Neuronal stem cell (in vitro differentiated cells): Measurements from ENCODE around the gene BRD8. TPM values are rescaled to one million over a fixed set of nuclear protein-coding genes. Genes with fewer than 3 reads are reported as not detected.

Source experiments
- DNase-seq: peaks from one replicate; pipeline ENCODE4 v3.0.0-alpha.2; 2013; ENCODE audit warnings: low spot score
- H2AFZ ChIP-seq: one replicate; pipeline ENCODE4 v1.6.1; 2013; ENCODE audit warnings: mild to moderate bottlenecking, low read length, inconsistent platforms
- H2AK5ac ChIP-seq: 2 replicates; pipeline ENCODE4 v1.6.1; 2013; ENCODE audit warnings: low read depth, mild to moderate bottlenecking, inconsistent platforms, low read length, moderate library complexity, mixed read lengths
- H2BK120ac ChIP-seq: 2 replicates; pipeline ENCODE4 v1.6.1; 2013; ENCODE audit warnings: low read depth, mild to moderate bottlenecking, inconsistent platforms, low read length, moderate library complexity, mixed read lengths
- H2BK12ac ChIP-seq: one replicate; pipeline ENCODE4 v1.6.1; 2013; ENCODE audit warnings: low read length, inconsistent platforms
- H2BK15ac ChIP-seq: 2 replicates; pipeline ENCODE4 v1.6.1; 2013; ENCODE audit warnings: mild to moderate bottlenecking, low read length, inconsistent platforms, mixed read lengths
- H2BK5ac ChIP-seq: one replicate; pipeline ENCODE4 v1.6.1; 2013; ENCODE audit warnings: inconsistent platforms, mild to moderate bottlenecking, low read length, moderate library complexity
- H3K14ac ChIP-seq: one replicate; pipeline ENCODE4 v1.6.1; 2013; ENCODE audit warnings: low read length, inconsistent platforms
- H3K18ac ChIP-seq: 2 replicates; pipeline ENCODE4 v1.6.1; 2013; ENCODE audit warnings: low read length, inconsistent platforms
- H3K23ac ChIP-seq: 2 replicates; pipeline ENCODE4 v1.6.1; 2013; ENCODE audit warnings: low read depth, mild to moderate bottlenecking, mixed read lengths, low read length, inconsistent platforms; ENCODE audit not compliant: poor library complexity
- H3K27ac ChIP-seq: replicated peaks from 3 replicates; pipeline ENCODE4 v1.5.1; 2013; ENCODE audit warnings: low read length, inconsistent platforms
- H3K27me3 ChIP-seq, 3 experiments: 2 replicates each; pipeline ENCODE4 v1.6.1; 2013; ENCODE audit warnings: low read length in 3 of 3, mild to moderate bottlenecking in 2 of 3, inconsistent platforms in 1 of 3, low read depth in 1 of 3, mixed read lengths in 1 of 3, moderate library complexity in 1 of 3; ENCODE audit not compliant: control insufficient read depth in 3 of 3, insufficient read depth in 3 of 3
- H3K36me3 ChIP-seq, 2 donors: replicated peaks in 1 of 2; 2 replicates each; pipeline ENCODE4 v1.6.1; 2013; ENCODE audit warnings: low read length in 2 of 2; ENCODE audit not compliant: control insufficient read depth in 2 of 2, insufficient read depth in 2 of 2
- H3K4ac ChIP-seq: 2 replicates; pipeline ENCODE4 v1.6.1; 2013; ENCODE audit warnings: inconsistent platforms, mild to moderate bottlenecking, low read length, moderate library complexity
- H3K4me1 ChIP-seq, 2 donors: 1 replicate in 1 of 2; 2 replicates in 1 of 2; pipeline ENCODE4 v1.6.1; 2013; ENCODE audit warnings: low read length in 2 of 2, low read depth in 1 of 2; ENCODE audit not compliant: control insufficient read depth in 2 of 2, insufficient read depth in 1 of 2
- H3K4me2 ChIP-seq: one replicate; pipeline ENCODE4 v1.6.1; 2013; ENCODE audit warnings: mild to moderate bottlenecking, low read length, inconsistent platforms; ENCODE audit not compliant: insufficient read depth, poor library complexity, severe bottlenecking
- H3K4me3 ChIP-seq, 2 donors: 2 replicates each; pipeline ENCODE4 v1.5.1; 2013; ENCODE audit warnings: low read length in 2 of 2, mild to moderate bottlenecking in 2 of 2, inconsistent platforms in 1 of 2, moderate library complexity in 1 of 2
- H3K79me1 ChIP-seq: one replicate; pipeline ENCODE4 v1.6.1; 2013; ENCODE audit warnings: low read depth, mild to moderate bottlenecking, inconsistent platforms, low read length, moderate library complexity
- H3K9ac ChIP-seq: one replicate; pipeline ENCODE4 v1.6.1; 2013; ENCODE audit warnings: mild to moderate bottlenecking, low read depth, low read length, inconsistent platforms; ENCODE audit not compliant: poor library complexity
- H3K9me3 ChIP-seq, 2 donors: replicated peaks in 1 of 2; 2 replicates each; pipeline versions ENCODE3 to v1.6.1; 2013; ENCODE audit warnings: low read length in 2 of 2, mild to moderate bottlenecking in 2 of 2, inconsistent platforms in 1 of 2, low read depth in 1 of 2, mixed read lengths in 1 of 2, moderate library complexity in 1 of 2; ENCODE audit not compliant: control insufficient read depth in 2 of 2, insufficient read depth in 1 of 2
- H4K8ac ChIP-seq: one replicate; pipeline ENCODE4 v1.6.1; 2013; ENCODE audit warnings: low read depth, mild to moderate bottlenecking, inconsistent platforms, low read length, moderate library complexity
- H4K91ac ChIP-seq: one replicate; pipeline ENCODE4 v1.6.1; 2013; ENCODE audit warnings: low read length, low read depth, mild to moderate bottlenecking, inconsistent platforms; ENCODE audit not compliant: poor library complexity
- WGBS, 2 donors: extraction: QIAGEN DNeasy Blood & Tissue Kit; methylation state at CpG; one replicate each; pipeline ENCODE4 v1.1.7; 2013; ENCODE audit warnings: missing lambda C conversion rate in 2 of 2, mixed read lengths in 1 of 2; ENCODE audit not compliant: insufficient read length in 2 of 2, insufficient replicate concordance in 1 of 2; ENCODE audit errors: extremely low coverage in 2 of 2; 5-methylcytosine and 5-hydroxymethylcytosine counted together
- small RNA-seq: library from polyadenylated mRNA; stranded (forward); fragments of <200 nt; extraction: miRNeasy Mini kit (QIAGEN cat#:217004); gene quantifications from one replicate; pipeline ENCODE3, GENCODE V24; 2013; ENCODE audit not compliant: insufficient read depth

BRD8 gene

DNA sequence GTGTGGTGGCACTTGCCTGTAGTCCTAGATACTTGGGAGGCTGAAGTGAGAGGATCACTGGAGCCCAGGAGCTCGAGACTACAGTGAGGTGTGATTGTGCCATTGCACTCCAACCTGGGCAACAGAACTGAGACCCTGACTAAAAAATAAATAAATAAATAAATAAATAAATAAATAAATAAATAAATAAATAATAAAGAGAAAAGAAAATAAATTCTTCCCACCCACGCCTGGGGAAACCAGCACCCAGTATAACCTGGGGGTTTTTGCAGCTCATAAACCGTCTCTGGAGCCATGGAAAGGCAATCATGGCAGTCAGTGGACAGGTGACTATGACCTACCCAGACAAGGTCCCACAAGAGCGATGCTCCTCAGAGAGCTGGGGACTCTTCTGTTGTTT lies 86.7 kb downstream of the BRD8 start:
- no peak overlapping the region for H2BK120ac ChIP-seq
- H3K79me1 ChIP-seq = no peaks in the 10 kb centered on the region
- no peaks in the 10 kb centered on the region for H3K36me3 ChIP-seq
- H3K4me2 ChIP-seq = no peak overlapping the region
- no peak overlapping the region for H4K91ac ChIP-seq
- H4K8ac ChIP-seq = no peak overlapping the region
- H2BK12ac ChIP-seq = no peak overlapping the region
- no peak for DNase-seq
- no peak overlapping the region for H3K9ac ChIP-seq
- H3K14ac ChIP-seq = no peak overlapping the region
- H3K18ac ChIP-seq = no peak overlapping the region
- no peak overlapping the region for H2BK5ac ChIP-seq
- H2BK15ac ChIP-seq = no peak overlapping the region
- peaks cover 0 to 6% of the 10 kb centered on the region in 2 donors for H3K4me1 ChIP-seq
- H3K4me3 ChIP-seq = no peak overlapping the region
- H3K27ac ChIP-seq = no peak overlapping the region
- H2AK5ac ChIP-seq = no peak overlapping the region
- no peak overlapping the region for H3K4ac ChIP-seq
- H3K23ac ChIP-seq = no peak overlapping the region
- H3K27me3 ChIP-seq = peaks cover 0 to 50% (median 0%) of the 10 kb centered on the region in 3 experiments
- peaks cover 0 to 2% of the 10 kb centered on the region in 2 donors for H3K9me3 ChIP-seq
- H2AFZ ChIP-seq = no peak overlapping the region
- WGBS, 2 donors = no CpG with 5 or more reads among the region's 4 CpGs

Small RNAs within 50 kb of the gene (small RNA-seq; reads per million reads assigned to genes)
- gene RNU6-460P (not detected), gene RNU6-888P (not detected)
